Measurements from ENCODE around the gene FUT4.
"Not testable (repeated sequence)": the region's sequence is repeated elsewhere in the genome, so short reads cannot be mapped to it uniquely, and the experiment has no call there.

The FUT4 gene

GRCh38 chr11:94543695-94544645 is at the start of gene FUT4:
TSS of gene FUT4 (plus strand) at chr11:94543921. CDS start at chr11:94544134, 213 bp downstream.
- peak; percentile 80 to 86 for DNase-seq

- peak; percentile 43 to 59 for DNase-seq
These were observed 49.5 kb upstream of the FUT4 start for GRCh38 chr11:94494126-94494680.

- no peak for DNase-seq
These were observed 43.5 kb upstream of the FUT4 start for GRCh38 chr11:94500181-94500580.

GRCh38 chr11:94501522-94501921 is 42.2 kb upstream of the FUT4 start:
- DNase-seq, result no peak

GRCh38 chr11:94504689-94505293 is 38.9 kb upstream of the FUT4 start:
- peak; percentile 73 to 74 for DNase-seq

GRCh38 chr11:94506513-94506912 is 37.2 kb upstream of the FUT4 start:
- not testable (repeated sequence) for DNase-seq

GRCh38 chr11:94507485-94507884 is 36.2 kb upstream of the FUT4 start:
- no peak for DNase-seq

- peak; percentile 34 to 47 for DNase-seq
These were observed 31.6 kb upstream of the FUT4 start, which contains the start of gene C11orf97 for GRCh38 chr11:94511932-94512781. TSS of gene C11orf97 (plus strand) at chr11:94512461. CDS start at chr11:94512529, 68 bp downstream.

GRCh38 chr11:94513091-94513490 is 30.6 kb upstream of the FUT4 start:
- peak; percentile 36 to 48 for DNase-seq

GRCh38 chr11:94515398-94515797 is 28.3 kb upstream of the FUT4 start:
- DNase-seq, result no peak

GRCh38 chr11:94516725-94517124 is 27.0 kb upstream of the FUT4 start:
- no peak for DNase-seq

GRCh38 chr11:94518300-94518699 is 25.4 kb upstream of the FUT4 start:
- no peak for DNase-seq

GRCh38 chr11:94519478-94520084 is 24.1 kb upstream of the FUT4 start:
- peak; percentile 58 to 76 for DNase-seq

GRCh38 chr11:94521684-94522083 is 22.0 kb upstream of the FUT4 start:
- peak; percentile 71 to 73 for DNase-seq

GRCh38 chr11:94524341-94524740 is 19.4 kb upstream of the FUT4 start:
- no peak for DNase-seq

GRCh38 chr11:94525546-94526324 is 18.0 kb upstream of the FUT4 start:
- peak; percentile 74 to 81 for DNase-seq

GRCh38 chr11:94526645-94527438 is 16.9 kb upstream of the FUT4 start:
- peak; percentile 40 to 46 for DNase-seq

- DNase-seq, result no peak
These were observed 15.2 kb upstream of the FUT4 start for GRCh38 chr11:94528551-94528950.

- DNase-seq, result no peak
These were observed 11.5 kb upstream of the FUT4 start for GRCh38 chr11:94532211-94532610.

GRCh38 chr11:94533206-94533605 is 10.5 kb upstream of the FUT4 start:
- DNase-seq, result no peak
